Stimulated activated CD8-positive, alpha-beta memory T cell treated with anti-CD3 and anti-CD28 coated beads, Interleukin-15, amount 100 ng/mL, for 24 hours (primary cell): ENCODE measurements around the gene SMIM41.
"Not testable (repeated sequence)": the region's sequence is repeated elsewhere in the genome, so short reads cannot be mapped to it uniquely, and the experiment has no call there.

Experiments used
- DNase-seq: peaks from one replicate; pipeline ENCODE4 v3.0.0-alpha.2; 2020; ENCODE audit warnings: low read depth

The SMIM41 gene

GRCh38 chr12:52085682-52086180 lies 6.2 kb downstream of the SMIM41 start:
- DNase-seq = no peak

DNA sequence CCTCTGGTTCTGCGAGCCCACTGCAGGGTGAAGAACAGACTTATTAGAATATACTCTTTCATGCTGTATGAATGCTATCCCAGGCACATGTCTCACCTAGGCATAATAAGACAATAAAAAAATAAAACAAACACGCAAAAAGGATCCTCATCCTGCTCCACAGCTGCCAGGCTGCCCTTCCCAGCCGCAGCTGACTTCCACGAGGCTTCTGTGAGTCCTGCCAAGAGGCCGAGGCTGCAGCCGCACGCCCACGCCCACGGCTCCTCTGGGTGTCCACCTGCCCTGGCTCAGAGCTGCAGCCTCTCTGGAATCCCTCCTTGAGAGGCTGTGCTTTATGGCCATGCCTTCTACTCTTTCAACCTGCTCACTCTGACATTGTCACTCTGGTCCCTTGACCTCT lies 6.9 kb downstream of the SMIM41 start:
- DNase-seq = no peak

GRCh38 chr12:52086944-52087835 lies 7.7 kb downstream of the SMIM41 start:
- DNase-seq = no peak

- no peak for DNase-seq
Observed at GRCh38 chr12:52087961-52088820, 8.7 kb downstream of the SMIM41 start.

- no peak for DNase-seq
Observed at GRCh38 chr12:52089491-52089890, 10.0 kb downstream of the SMIM41 start.

GRCh38 chr12:52090291-52090690 lies 10.8 kb downstream of the SMIM41 start:
- no peak for DNase-seq

DNA sequence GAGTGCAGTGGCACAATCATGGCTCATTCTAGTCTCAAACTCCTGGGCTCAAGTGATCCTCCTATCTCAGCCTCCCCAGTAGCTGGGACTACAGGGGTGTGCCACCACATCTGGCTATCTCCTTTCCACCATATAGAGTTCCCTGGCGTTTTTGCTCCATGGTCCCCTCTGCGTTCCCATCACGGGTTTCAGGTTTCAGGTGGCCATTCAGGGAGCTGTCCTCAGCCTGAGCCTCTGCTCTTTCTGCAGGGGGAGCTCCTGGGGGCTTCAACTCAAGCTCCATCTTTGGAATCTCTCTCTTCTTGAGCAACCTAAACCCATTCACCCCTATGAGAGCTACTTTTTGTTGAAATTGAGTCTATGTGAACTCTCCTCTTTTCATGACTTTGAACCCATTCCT lies 11.6 kb downstream of the SMIM41 start:
- no peak for DNase-seq

DNA sequence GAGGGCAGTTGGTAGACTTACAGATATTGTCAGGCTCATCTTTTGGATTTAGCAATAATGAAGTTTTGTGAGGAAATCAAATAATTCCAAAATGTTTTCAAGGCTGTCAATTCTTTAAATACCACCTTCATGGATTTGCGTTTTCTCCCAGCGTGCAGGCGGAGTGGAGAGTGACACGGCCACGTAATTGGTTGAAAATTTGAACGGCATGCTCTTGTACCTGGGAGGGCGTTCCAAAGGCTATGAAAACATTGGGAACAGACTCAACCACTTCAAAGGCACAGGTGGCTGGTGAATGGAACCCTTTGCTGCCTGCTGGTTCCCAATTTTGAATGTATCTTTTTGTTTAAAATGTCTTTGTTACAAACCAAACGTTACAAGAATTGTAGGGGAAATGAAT lies 12.4 kb downstream of the SMIM41 start:
- no peak for DNase-seq

GRCh38 chr12:52093346-52093745 lies 13.8 kb downstream of the SMIM41 start:
- DNase-seq = no peak

DNA sequence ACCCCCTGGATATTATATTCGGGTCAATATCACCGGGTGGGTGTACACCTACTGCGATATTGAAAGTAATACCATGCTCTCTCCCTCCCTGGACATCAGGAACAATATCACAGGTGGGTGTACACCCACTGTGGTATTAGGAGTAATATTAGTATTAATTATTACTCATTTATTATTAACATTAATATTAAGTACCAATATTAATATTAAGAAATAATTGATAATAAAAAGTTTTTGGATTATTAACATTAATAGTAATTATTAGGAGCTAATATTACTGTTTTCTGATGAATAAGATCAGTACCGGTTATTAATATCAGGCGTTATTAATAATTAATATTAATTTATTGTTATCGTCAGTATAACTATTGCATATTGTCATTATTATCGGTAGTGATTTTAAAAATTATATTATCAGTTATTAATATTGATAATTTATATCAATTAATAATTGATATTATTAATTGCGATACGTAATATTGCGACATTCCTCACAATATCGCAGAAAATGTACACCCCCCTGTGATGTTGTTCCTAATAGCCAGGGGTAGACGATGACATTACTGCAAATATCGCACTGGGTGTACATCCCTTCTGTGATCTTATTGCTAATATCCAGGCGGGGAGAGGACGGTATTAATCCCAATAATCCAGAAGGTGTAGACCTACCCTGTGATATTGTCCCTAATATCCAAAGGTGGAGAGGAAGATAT lies 17.0 kb downstream of the SMIM41 start:
- no peak for DNase-seq

DNA sequence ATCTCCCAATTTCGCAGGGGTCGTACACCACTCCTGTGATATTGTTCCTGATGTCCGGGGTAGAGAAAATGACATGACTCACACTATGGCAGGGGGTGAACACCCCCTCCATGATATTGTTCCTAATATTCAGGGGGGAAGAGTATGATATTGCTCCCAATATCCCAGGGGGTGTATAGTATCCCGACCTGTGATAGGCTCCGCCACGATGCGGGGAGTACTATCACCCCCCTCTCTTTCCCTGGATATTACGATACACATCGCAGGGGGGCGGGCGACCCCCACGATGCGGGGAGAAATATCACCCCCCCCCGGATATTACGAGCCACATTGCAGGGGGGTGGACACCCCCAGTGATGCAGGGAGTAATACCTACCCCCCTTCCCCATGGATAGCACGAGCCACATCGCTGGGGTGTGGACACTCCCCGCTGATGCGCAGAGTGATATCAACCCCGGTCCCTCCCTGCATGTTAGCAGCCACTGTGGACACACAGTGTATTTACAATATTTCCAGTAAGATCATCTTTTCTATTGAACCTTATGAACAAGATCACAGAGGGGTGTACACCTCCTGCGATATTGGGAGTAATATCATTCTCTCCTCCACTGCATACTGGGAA lies 17.7 kb downstream of the SMIM41 start:
- DNase-seq = no peak

DNA sequence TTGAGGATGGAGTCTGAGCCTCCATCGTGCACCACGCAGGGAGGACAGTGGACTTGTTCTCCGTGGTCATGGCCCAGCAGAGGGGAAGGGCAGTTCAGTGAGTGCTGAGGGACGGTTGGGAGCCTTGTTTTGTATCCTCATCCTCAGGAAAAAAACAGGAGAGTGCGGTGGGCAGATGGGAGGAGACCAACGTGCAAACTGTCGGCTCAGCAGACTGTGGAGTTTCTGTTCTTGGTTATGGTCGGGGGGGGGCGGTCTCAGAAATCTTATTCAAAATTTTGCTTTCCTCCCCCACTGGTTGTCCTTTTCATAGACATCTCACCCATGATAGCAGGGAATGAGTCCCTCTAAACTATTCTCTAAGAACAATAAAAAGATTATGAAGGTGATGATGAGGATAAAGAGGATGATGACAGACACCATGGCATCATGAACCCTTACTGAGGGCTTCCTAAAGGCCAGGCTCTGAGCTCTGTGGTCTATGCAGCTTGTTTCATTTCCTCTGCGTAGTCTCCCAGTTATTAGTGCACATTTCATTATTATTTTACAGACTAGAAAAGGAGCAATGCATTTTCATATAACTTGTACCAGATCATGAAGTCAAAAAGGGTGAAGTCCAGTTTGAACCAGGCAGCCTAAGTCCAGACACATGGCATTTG lies 25.1 kb downstream of the SMIM41 start:
- not testable (repeated sequence) for DNase-seq

GRCh38 chr12:52116222-52117125 lies 37.0 kb downstream of the SMIM41 start:
- DNase-seq = not testable (repeated sequence)

GRCh38 chr12:52117806-52118475 lies 38.4 kb downstream of the SMIM41 start:
- DNase-seq = not testable (repeated sequence)

GRCh38 chr12:52119398-52120254 lies 40.1 kb downstream of the SMIM41 start:
- no peak for DNase-seq

DNA sequence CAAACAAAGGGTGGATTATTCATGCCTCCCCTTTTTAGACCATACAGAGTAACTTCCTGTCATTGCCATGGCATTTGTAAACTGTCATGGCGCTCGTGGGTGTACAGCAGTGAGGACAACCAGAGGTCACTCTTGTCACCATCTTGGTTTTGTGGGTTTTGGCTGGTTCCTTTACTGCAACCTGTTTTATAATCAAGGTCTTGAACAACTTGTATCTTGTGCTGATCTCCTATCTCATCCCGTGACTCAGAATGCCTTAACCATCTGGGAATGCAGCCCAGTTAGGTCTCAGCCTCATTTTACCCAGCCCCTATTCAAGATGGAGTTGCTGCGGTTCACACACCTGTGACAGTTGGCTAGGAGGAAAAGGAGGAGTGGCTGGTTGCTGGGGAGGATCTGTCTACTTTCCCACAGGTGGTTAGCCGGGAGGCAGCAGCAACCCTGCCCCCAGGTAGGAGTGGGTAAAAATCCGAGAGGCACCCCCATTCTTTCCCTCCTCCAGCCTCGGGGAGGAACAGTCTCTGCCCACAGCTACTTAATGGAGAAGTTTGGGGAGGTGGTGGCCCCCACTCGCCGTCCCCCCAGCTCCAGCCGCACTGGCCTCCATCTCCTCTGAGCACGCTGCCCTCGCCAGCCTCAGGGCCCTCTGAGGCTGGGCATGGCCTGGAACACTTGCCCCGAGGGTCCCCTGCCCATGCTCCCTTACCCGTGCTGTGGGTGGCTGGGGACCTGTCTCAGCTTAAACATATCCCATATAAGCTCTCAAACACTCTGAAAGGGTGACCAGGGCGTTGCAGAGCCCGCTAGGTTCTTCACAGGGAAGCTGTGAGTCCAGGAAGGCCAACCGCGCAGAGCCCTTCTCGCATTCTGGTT lies 41.7 kb downstream of the SMIM41 start:
- DNase-seq = no peak

DNA sequence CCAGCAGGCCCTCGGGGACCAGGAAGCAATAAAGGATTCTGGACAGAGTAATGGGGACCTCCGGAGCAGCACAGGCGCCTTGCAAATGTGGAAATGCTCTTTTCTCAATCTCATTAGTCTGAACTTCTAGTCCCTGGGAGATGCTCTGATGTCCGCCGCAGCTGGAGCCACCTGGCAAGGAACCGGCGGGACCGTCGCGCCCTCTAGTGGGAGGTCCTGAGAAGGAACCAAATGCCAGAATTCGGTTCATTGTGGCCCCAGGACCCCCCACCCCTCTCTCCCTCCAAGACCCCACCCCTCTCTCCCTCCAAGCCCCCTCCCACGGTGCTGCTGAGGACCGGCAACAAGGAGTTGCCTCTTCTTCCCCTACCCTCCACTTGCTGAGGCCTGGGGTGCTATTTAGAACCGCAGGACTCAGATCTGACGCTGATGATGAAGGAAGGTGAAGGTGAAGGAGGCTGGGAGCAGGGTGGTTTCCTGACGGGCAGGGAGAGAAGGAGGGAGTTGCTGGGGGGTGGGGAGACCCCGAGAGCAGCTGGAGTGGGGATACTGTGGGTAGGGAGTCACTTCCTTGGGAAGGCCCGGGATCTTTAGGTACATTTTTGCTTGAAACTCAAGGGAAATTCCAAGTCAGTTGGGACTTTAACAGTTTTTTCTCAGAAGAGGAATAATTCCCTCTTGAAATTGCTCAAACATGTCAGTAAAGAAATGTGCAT lies 42.5 kb downstream of the SMIM41 start:
- peak; percentile 44 for DNase-seq
